ENCODE data around the gene ZSWIM8.

GRCh38 chr10:73790886-73791625 lies 5.7 kb downstream of the ZSWIM8 start:
- TF ChIP-seq YY1 (IDR thresholded peaks at IDR 0.05; ENCODE audit: low read depth) (no peak), TCF12 (IDR thresholded peaks at IDR 0.05; ENCODE audit: low read depth) (no peak), NFIC (IDR thresholded peaks at IDR 0.05) (no peak), TAF1 (IDR thresholded peaks at IDR 0.05; ENCODE audit: low read depth) (no peak), FOXM1 (IDR thresholded peaks at IDR 0.05; ENCODE audit: borderline replicate concordance, low read depth) (no peak), EP300 (IDR thresholded peaks at IDR 0.05; ENCODE audit: borderline replicate concordance) (no peak), EGR1 (IDR thresholded peaks at IDR 0.05) (no peak), CEBPB (IDR thresholded peaks at IDR 0.05) (no peak), TEAD4 (IDR thresholded peaks at IDR 0.05) (no peak), USF1 (IDR thresholded peaks at IDR 0.05) (no peak), RAD21 (IDR thresholded peaks at IDR 0.05; ENCODE audit: low read depth) (no peak), MAX (IDR thresholded peaks at IDR 0.05) (no peak), ZBTB7A (IDR thresholded peaks at IDR 0.05; ENCODE audit: low read depth) (no peak)
- TF ChIP-seq, protein P1, sequence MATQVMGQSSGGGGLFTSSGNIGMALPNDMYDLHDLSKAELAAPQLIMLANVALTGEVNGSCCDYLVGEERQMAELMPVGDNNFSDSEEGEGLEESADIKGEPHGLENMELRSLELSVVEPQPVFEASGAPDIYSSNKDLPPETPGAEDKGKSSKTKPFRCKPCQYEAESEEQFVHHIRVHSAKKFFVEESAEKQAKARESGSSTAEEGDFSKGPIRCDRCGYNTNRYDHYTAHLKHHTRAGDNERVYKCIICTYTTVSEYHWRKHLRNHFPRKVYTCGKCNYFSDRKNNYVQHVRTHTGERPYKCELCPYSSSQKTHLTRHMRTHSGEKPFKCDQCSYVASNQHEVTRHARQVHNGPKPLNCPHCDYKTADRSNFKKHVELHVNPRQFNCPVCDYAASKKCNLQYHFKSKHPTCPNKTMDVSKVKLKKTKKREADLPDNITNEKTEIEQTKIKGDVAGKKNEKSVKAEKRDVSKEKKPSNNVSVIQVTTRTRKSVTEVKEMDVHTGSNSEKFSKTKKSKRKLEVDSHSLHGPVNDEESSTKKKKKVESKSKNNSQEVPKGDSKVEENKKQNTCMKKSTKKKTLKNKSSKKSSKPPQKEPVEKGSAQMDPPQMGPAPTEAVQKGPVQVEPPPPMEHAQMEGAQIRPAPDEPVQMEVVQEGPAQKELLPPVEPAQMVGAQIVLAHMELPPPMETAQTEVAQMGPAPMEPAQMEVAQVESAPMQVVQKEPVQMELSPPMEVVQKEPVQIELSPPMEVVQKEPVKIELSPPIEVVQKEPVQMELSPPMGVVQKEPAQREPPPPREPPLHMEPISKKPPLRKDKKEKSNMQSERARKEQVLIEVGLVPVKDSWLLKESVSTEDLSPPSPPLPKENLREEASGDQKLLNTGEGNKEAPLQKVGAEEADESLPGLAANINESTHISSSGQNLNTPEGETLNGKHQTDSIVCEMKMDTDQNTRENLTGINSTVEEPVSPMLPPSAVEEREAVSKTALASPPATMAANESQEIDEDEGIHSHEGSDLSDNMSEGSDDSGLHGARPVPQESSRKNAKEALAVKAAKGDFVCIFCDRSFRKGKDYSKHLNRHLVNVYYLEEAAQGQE (IDR thresholded peaks at IDR 0.05; ENCODE audit: low read depth), result no peak
